OCI-LY3 (cell line): ENCODE measurements around the gene FRMD3.
A peak's percentile ranks its signal among the peaks of the same experiment; 100 is the strongest.

Source experiments
- H2AFZ ChIP-seq: fragments of 200-600, 300-600 bp; shearing (Covaris generic); 2 replicates; pipeline ENCODE4 v1.6.0; 2014; ENCODE audit warnings: antibody characterized with exemption, low read depth, low read length
- H3K27ac ChIP-seq: fragments of 200-600, 300-600 bp; sonication (generic); 2 replicates; pipeline ENCODE4 v1.5.1; 2014; ENCODE audit warnings: mild to moderate bottlenecking, low read length, moderate library complexity, mixed read lengths
- H3K27me3 ChIP-seq: fragments of 200-600, 300-600 bp; sonication (generic); 2 replicates; pipeline ENCODE4 v1.6.1; 2014; ENCODE audit warnings: low read depth, low read length, mixed read lengths
- H3K36me3 ChIP-seq: fragments of 200-600, 300-600 bp; sonication (generic); replicated peaks from 2 replicates; pipeline ENCODE3; 2014; ENCODE audit warnings: low read depth, low read length, mixed read lengths
- H3K4me1 ChIP-seq: fragments of 300-600, 200-600 bp; sonication (generic); 2 replicates; pipeline ENCODE4 v1.6.1; 2014; ENCODE audit warnings: low read length, mixed read lengths
- H3K4me2 ChIP-seq: fragments of 200-600, 300-600 bp; sonication (generic); 2 replicates; pipeline ENCODE4 v1.6.1; 2014; ENCODE audit warnings: low read length, mixed read lengths
- H3K4me3 ChIP-seq: fragments of 300-600, 200-600 bp; sonication (generic); 2 replicates; pipeline ENCODE4 v1.5.1; 2014; ENCODE audit warnings: antibody characterized with exemption, mild to moderate bottlenecking, low read length, moderate library complexity
- H3K79me2 ChIP-seq: fragments of 300-600, 200-600 bp; shearing (Covaris generic); 2 replicates; pipeline ENCODE4 v1.6.1; 2014; ENCODE audit warnings: mild to moderate bottlenecking, low read length, mixed read lengths
- H3K9ac ChIP-seq: fragments of 300-600, 200-600 bp; shearing (Covaris generic); 2 replicates; pipeline ENCODE4 v1.6.0; 2014; ENCODE audit warnings: mild to moderate bottlenecking, low read length, moderate library complexity
- H3K9me3 ChIP-seq: fragments of 200-600, 300-600 bp; shearing (Covaris generic); 2 replicates; pipeline ENCODE4 v1.6.1; 2014; ENCODE audit warnings: low read length, mixed read lengths; ENCODE audit not compliant: insufficient read depth
- H4K20me1 ChIP-seq: fragments of 200-600, 300-600 bp; sonication (generic); 2 replicates; pipeline ENCODE4 v1.6.1; 2016; ENCODE audit warnings: low read length, mixed read lengths; ENCODE audit not compliant: insufficient read depth
- CTCF ChIP-seq: fragments of 200-600, 300-600 bp; sonication (generic); IDR thresholded peaks from 2 replicates; pipeline ENCODE4 v1.5.1; 2014; ENCODE audit warnings: antibody characterized with exemption, low read length, low read depth
- EZH2phosphoT487 ChIP-seq: fragments of 200-600 bp; shearing (Covaris generic); IDR thresholded peaks from 2 replicates; pipeline ENCODE4 v1.6.1; 2018; ENCODE audit warnings: antibody characterized with exemption, mixed run types, low read depth

Gene FRMD3

GRCh38 chr9:83200531-83200930, 337.7 kb downstream of the FRMD3 start:
- Histone ChIP-seq H3K9me3 (no peaks in the 10 kb centered on the region), H3K36me3 (no peaks in the 10 kb centered on the region), H3K4me2 (no peak overlapping the region), H3K9ac (no peak overlapping the region), H3K27me3 (peaks cover 12% of the 10 kb centered on the region; the same call in 1 of the 2 replicates), H2AFZ (no peak overlapping the region), H3K27ac (no peak overlapping the region), H3K4me1 (peaks cover 14% of the 10 kb centered on the region), H3K4me3 (no peak overlapping the region), H4K20me1 (no peaks in the 10 kb centered on the region), H3K79me2 (no peaks in the 10 kb centered on the region)
- no peak for TF ChIP-seq EZH2phosphoT487
- no peak for TF ChIP-seq CTCF

GRCh38 chr9:83199832-83200231, 338.4 kb downstream of the FRMD3 start:
- no peak overlapping the region for H3K9ac ChIP-seq
- H4K20me1 ChIP-seq, result no peaks in the 10 kb centered on the region
- H3K4me1 ChIP-seq, result peaks cover 14% of the 10 kb centered on the region
- no peaks in the 10 kb centered on the region for H3K9me3 ChIP-seq
- no peak overlapping the region for H3K4me3 ChIP-seq
- no peaks in the 10 kb centered on the region for H3K79me2 ChIP-seq
- no peaks in the 10 kb centered on the region for H3K36me3 ChIP-seq
- no peak overlapping the region for H3K4me2 ChIP-seq
- no peak overlapping the region for H3K27ac ChIP-seq
- TF ChIP-seq CTCF, result no peak
- TF ChIP-seq EZH2phosphoT487, result no peak
- H3K27me3 ChIP-seq, result peaks cover 12% of the 10 kb centered on the region; the same call in 1 of the 2 replicates
- H2AFZ ChIP-seq, result peak overlapping the region; percentile 88

GRCh38 chr9:83199240-83199639, 339.0 kb downstream of the FRMD3 start:
- no peaks in the 10 kb centered on the region for H3K79me2 ChIP-seq
- H3K36me3 ChIP-seq, result no peaks in the 10 kb centered on the region
- no peak overlapping the region for H3K27ac ChIP-seq
- H3K4me3 ChIP-seq, result 0 out of 2 replicates have a peak overlapping the region, but pooled peaks have one; percentile 14
- H4K20me1 ChIP-seq, result no peaks in the 10 kb centered on the region
- no peak overlapping the region for H3K9ac ChIP-seq
- H3K27me3 ChIP-seq, result peaks cover 12% of the 10 kb centered on the region; the same call in 1 of the 2 replicates
- H3K9me3 ChIP-seq, result no peaks in the 10 kb centered on the region
- H3K4me2 ChIP-seq, result peak overlapping the region; percentile 57
- no peak for TF ChIP-seq EZH2phosphoT487
- peak; percentile 85 for TF ChIP-seq CTCF
- H3K4me1 ChIP-seq, result peaks cover 14% of the 10 kb centered on the region
- peak overlapping the region; percentile 88 for H2AFZ ChIP-seq

GRCh38 chr9:83198371-83198770, 339.8 kb downstream of the FRMD3 start:
- no peak overlapping the region for H3K4me3 ChIP-seq
- H3K4me1 ChIP-seq, result peaks cover 14% of the 10 kb centered on the region
- no peaks in the 10 kb centered on the region for H3K9me3 ChIP-seq
- peak overlapping the region; percentile 57; the same call in 1 of the 2 replicates for H3K4me2 ChIP-seq
- H3K79me2 ChIP-seq, result no peaks in the 10 kb centered on the region
- TF ChIP-seq CTCF (no peak), EZH2phosphoT487 (no peak)
- no peak overlapping the region for H3K9ac ChIP-seq
- no peaks in the 10 kb centered on the region for H4K20me1 ChIP-seq
- no peak overlapping the region for H2AFZ ChIP-seq
- no peaks in the 10 kb centered on the region for H3K36me3 ChIP-seq
- no peak overlapping the region for H3K27ac ChIP-seq
- H3K27me3 ChIP-seq, result peaks cover 12% of the 10 kb centered on the region; the same call in 1 of the 2 replicates
